Activated CD4-positive, CD25-positive, alpha-beta regulatory T cell (primary cell): ENCODE data around the gene DACT1.
"Not testable (repeated sequence)": the region's sequence is repeated elsewhere in the genome, so short reads cannot be mapped to it uniquely, and the experiment has no call there.

Experiments
- DNase-seq, 4 experiments: peaks; one replicate each; lab custom pipeline; 2025; lab: John Stamatoyannopoulos, UW

DACT1 gene, protein sequence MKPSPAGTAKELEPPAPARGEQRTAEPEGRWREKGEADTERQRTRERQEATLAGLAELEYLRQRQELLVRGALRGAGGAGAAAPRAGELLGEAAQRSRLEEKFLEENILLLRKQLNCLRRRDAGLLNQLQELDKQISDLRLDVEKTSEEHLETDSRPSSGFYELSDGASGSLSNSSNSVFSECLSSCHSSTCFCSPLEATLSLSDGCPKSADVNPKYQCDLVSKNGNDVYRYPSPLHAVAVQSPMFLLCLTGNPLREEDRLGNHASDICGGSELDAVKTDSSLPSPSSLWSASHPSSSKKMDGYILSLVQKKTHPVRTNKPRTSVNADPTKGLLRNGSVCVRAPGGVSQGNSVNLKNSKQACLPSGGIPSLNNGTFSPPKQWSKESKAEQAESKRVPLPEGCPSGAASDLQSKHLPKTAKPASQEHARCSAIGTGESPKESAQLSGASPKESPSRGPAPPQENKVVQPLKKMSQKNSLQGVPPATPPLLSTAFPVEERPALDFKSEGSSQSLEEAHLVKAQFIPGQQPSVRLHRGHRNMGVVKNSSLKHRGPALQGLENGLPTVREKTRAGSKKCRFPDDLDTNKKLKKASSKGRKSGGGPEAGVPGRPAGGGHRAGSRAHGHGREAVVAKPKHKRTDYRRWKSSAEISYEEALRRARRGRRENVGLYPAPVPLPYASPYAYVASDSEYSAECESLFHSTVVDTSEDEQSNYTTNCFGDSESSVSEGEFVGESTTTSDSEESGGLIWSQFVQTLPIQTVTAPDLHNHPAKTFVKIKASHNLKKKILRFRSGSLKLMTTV

DNA sequence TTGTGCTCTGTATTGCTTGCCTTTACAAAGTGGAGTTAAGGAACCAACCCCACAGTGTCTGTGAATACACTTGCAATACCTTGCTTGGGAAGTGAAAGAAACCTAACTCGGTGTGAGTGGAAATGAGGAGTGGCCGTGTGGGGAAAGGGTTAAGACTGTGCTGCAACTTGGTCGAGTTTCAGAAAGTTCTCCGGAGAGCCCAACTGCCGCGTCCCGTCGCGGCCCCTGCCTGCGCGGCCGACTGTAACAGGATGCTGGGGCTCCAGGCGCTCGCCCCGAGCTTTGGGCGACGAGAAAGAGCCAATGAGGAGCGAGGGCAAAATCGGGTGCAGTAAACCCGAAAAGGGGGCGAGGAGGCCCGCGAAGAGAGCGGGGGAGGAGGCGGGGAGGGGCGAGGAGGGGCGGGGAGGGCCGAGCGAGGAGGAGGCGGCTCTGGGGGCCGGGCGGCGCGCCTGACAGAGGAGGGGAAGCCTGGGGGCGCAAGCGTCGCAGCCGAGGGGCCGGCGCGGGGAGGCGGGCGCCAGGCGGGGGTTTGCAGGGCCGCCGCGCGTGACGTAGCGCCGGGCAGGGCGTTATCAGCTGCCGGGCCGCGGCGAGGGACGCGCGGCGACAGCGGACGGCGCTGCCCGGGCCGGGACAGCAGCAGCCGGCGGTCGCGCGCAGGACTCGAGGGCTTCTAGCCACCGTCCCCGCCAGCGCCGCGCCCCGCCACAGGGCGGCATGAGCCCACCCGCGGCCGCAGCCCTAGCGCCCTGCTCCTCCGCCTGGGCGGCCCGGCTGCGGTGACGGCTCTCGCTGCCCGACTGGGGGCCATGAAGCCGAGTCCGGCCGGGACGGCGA is at the start of gene DACT1:
Gene DACT1, plus strand, starts transcription at position 572 of the 840 bp plus-strand sequence. Its CDS starts 241 bp downstream, at position 813.
- DNase-seq, result no peak

DNA sequence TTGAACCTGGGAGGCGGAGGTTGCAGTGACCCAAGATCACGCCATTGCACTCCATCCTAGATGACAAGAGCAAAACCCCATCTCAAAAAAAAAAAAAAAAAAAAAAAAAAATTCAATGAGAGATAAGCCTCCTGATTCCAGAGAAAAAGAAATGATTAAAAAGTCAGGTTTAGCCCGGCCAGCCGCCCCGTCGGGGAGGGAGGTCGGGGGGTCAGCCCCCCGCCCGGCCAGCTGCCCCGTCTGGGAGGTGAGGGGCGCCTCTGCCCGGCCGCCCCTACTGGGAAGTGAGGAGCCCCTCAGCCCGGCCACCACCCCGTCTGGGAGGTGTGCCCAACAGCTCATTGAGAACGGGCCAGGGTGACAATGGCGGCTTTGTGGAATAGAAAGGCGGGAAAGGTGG is 49.4 kb upstream of the DACT1 start:
- not testable (repeated sequence) for DNase-seq

DNA sequence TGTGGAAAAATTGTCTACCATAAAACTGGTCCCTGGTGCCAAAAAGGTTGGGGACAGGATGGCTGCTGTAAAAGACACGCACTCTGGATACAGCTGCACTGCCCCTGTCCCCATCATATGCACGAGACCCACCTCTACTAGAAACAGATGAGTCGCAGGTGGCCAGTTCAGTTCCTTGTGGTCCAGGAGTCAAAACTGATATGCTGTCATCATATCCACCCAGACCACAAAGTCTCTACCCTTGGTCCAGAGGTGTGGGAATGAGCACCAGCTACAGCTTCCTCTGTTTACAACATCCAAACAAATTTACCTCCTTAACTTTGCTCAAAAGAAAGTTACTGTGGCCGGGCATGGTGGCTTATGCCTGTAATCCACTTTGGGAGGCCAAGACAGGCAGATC is 43.8 kb upstream of the DACT1 start:
- DNase-seq, result no peak

DNA sequence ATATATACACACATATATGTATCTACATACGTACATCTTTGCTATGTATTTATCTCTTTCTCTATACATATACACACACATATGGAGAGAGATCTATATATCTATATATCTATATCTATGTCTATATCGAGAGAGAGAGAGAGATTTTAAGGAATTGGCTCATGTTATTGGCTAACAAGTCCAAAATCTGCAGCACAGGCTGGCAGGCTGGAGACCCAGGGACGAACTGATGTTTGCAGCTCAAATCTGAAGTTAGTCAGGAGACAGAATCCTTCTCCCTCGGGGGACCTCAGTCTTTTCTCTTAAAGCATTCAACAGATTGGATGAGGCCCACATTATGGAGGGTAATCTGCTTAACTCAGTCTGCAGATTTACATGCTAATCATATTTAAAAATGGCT is 40.7 kb upstream of the DACT1 start:
- DNase-seq, result no peak

DNA sequence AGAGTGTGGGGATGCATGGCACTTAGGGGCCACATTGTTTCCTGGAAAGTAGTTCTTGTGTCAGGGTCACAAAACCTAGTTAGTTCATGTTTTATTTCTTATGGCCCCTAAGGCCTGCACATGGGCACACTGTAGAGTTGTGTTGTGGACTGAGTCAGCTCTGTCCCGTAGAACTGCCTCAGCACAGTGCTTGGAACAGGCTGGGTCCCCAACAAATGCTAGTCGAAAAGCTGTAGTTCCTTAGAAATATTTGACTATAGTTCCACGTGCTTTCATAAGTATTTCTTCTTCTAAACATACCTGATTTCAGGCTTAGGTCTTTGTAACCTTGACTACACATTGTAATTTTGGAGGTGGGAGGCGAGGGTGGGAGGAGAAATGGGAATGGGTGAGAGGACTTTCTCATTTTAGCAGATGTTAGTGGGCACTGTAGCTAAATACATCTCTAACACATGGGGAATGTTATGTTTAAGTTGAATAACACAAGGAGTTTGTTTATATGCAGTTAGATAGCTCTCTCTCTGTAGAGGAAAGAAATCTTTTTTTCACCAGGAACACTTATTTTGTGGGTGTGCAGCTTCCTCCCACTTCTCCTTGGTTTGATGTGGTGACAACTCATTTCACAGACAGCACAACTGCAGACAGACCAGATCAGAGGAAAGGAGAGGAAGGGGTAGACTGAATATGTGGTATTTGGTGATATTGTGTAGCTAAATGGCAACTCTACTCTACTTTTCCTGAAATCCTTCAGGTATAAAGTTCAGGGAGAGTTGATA is 39.5 kb upstream of the DACT1 start:
- DNase-seq, result no peak

DNA sequence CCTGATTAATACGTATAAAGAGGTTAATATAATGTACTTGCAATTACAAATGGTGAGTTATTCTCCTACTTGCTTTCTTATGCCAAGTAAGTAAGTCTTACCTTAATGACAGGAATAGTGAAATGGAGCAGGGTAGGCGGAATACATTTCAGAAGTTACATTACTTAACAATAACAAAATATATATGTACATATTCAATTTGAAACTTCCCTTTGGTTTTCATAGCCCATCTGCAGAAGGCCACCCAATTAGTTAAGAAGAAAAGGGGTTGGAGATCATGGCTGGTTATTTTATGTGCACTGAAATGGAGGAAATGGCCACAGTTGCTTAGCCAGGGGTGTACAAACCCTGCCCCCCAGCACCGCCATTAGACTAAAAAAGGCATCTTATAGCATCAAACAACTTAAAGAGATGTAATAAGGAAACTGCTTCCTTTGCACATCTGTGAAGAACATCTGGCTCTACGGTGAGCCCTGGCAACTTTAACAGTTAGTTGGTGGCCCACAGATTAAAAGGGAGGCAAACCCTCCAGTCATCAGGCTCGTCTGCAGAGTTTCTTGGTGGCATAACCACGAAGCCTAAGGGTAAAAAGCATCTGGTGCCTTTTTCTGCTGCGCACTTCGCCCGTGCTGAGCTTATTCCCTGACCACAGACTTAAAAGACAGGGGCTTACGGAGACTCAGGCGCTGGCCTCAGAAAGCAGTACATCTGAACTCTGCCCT is 38.8 kb upstream of the DACT1 start:
- DNase-seq, result no peak

DNA sequence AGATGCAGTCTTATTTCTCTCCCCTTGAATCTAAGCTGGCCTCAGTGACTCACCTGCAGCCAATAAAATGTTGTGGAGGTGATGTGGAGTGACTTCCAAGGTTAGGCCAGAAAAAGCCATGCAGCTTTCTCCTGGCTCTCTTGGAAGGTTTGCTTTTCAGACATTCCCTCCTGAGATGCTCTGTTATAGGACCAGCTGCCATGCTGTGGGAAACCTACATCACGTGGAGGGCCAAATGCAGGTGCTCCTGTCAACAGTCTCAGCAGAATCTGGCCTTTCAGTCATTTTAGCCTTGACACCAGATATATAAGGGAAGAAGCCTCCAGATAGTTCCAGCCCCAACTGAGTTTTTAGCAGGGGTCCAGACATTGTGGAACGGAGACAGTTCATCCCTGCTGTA is 38.1 kb upstream of the DACT1 start:
- DNase-seq, result no peak

DNA sequence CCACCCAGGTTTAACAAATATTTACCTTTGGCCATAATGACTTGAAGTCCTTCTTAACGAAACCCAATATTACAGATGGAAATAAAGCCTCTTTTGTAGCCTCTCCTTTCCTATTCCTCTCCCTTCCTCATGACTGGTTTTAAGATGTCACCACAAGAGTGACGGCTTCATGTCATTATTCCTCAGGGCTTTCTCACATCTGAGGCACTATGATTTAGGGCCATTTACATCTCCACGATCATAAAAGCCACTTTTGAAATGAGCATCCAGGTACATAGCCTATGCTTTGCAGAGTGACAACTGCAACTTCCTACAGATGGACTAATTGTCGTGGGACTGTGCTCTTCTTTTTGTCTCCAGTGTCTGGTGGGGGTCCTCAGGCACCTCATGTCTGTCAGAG is 32.3 kb upstream of the DACT1 start:
- DNase-seq, result no peak

DNA sequence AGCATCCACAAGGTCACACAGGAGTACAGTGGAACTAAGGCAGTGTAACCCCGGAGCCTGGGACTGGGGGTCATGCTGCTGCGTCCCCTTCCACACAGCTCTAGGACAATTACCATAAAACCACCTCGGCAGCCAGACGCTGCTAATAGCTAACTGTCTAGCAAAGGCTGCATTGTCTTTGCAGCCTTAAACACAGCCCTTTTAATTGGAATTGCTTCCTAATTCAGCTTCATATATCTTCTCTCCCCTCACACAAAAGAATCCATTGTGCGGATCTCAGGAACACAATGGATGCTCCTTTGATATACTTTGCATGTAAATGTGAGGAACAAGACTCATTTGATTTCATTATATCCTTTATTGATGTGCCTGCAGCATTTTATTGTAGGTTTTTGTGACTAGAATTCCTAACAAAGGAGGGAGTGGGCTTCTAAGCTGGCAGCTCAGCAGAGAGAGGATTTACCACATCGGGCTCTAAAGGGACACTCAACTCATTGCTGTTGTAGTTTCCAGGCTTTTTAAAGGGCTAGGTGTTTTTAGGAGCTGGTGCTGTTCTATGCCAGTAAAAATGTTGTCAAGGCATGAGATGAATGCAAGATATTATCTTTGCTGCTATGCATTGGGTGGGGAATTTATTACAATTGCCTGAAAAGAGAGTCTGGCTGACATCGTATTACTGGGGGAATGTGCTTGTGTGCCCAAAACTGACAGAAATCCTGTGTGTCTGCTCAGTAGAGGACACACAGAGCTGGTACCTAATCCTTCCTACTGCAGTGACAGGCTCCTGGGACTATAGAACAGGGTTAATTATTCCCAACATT is 30.4 kb upstream of the DACT1 start:
- no peak for DNase-seq

DNA sequence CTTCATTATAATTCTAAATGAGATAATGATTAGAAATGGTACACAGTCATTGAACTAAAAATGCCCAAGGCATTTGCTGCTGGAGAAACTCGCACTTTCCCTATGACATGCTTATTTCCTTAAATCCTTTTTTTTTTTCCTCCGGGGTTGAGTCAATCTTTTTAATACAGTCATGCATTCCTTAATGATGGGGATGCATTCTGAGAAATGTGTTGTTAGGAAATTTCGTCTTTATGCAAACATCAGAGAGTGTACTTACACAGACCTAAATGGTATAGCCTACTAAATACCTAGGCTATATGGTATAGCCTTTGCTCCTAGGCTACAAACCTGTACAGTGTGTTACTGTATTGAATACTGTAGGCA is 29.8 kb upstream of the DACT1 start:
- no peak for DNase-seq

DNA sequence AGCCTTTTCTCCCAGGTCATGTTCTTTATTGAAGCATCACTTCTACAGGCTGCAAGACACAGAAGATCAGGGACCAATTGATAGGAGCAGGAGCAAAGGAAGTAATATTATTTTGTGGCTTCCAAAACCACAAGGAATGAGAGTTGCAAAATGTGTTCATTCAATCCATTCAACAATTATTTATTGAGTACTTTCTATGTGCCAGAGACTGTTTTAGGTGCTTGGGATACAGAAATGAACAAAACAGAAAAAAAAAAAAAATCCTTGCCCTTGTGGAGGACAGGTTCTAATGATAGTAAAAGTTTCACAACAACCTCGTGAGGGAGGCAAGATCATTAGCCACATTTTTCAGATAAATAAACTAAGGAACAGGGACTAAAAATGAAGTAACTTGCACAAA is 20.1 kb upstream of the DACT1 start:
- DNase-seq, result no peak

DNA sequence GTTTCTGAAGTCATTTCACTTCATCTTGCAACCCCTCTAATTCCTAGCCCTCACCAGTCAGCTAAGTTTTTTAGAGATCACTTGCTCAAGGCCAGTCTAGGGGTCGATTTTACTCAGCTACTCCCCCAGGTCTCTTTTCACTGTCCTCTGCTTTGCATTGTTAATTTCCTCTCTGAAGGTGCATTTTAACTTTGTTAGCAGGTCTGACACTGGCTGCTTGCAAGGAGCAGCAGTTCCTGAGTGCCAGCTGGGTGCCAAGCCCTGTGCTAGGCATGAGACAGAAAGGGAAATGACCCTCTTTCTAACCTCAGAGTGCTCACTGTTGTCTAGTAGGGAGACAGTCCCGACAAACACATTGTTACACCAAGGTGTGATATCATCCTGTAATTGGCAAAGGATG is 17.8 kb upstream of the DACT1 start:
- no peak for DNase-seq

DNA sequence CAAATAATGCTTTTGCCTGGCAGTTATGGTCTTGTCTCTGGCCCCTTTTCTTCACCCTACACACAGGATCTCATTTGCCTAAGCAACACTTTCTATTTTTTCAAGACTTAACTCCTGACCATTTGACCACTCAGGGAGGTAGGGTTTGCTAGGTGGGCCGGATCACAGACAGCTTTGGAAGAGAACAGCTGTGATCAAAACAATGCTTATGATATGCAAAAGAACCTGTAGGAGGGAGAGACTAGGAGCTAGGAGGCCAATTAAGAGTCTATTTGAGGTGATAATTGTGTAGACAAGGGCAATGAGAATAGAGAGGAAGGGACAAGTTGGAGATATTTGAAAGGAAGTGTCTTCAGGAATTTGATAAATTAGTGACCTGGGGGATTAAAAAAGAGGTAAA is 12.3 kb upstream of the DACT1 start:
- DNase-seq, result no peak

DNA sequence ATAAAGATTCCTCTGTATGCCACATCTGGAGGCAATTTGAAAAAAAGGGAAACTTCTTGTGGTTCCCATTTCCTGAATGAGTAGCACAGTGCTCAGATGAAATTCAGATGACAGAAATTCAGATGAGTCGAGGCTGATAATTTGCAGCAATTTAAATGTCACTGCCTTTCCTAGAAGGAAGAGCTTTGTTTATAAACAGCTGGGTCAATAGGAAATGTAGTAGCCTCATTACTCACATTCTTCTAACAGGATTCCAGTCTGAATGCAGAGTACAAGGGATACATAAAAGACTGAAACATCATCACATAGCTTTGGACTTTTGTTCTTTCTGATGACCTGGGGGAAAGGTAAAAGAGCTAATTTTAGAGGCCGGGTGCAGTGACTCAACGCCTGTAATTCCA is 11.3 kb upstream of the DACT1 start:
- no peak for DNase-seq

DNA sequence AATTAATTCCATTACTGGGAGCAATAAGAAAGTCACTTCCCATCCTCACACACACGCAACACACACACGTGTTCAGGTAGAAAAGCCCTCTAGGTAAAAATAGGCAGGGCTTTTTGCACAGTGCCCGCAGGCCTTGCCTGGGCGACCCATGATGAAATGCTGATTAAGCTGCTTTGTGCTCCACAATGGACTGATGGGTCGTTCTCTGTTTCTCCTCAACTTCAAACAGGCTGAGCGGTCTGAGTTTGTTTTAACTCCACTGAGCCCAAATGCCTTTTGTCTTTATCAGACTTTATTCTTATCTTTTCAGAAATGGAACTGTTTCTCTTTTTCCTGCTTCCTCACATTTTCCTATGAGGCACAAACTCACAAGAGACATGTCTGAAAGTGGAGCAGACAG is 9.4 kb upstream of the DACT1 start:
- DNase-seq, result no peak

DNA sequence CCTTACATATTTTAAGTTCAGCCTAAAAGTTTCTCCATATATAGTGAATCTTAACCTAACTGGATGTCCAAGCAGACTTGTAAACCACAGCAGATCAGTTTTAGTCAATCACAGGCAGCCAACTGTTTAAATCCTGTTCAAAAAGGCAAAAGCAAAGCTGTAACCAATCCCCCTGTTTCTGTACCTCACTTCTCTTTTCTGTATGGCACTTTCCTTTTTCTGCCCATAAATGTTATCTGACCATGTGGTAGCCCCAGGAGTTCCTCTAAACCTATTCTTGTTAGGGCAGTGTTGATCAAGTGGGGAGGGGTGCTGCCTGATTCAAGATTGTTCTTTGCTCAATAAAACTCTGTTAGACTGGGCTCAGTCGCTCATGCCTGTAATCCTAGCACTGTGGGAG is 8.5 kb upstream of the DACT1 start:
- DNase-seq, result no peak

DNA sequence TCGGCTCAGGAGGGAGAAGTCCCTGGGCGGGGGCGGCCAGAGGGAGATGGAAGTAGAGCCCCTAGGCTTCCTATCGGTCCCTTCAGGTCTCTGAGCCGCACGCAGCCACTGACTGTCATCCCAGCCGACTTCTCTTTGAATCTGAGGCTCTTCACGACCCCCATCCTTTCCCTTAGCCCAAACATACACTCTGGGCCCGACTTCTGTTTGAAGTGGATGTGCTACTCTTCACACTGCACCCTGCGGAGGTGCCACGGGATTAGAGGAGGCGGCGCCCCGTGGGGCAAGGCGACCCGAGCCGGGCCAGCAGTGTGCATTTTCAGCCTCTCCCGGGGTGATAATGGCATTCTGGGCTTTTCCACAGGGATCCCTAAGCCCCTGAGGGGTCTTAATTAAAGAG is 6.0 kb upstream of the DACT1 start:
- DNase-seq, result no peak

DNA sequence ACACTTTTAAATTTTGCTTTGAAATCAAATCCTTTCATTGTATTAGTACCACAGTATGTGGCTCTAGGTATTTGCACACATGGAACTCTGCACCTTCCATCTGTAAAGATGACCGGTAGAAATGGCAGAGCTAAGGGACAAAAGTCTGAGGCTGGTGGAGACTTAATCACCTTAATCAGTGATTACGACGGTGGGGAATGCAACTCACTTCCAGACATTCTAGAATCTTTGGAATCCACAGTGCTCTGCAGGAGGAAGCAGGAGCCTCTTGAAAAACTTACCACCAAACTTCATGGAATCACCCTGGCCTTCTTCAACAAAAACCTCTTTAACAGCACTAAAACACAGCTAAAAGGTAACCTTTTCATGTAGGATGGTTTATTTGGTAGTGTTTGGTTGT is 3.9 kb upstream of the DACT1 start:
- no peak for DNase-seq

DNA sequence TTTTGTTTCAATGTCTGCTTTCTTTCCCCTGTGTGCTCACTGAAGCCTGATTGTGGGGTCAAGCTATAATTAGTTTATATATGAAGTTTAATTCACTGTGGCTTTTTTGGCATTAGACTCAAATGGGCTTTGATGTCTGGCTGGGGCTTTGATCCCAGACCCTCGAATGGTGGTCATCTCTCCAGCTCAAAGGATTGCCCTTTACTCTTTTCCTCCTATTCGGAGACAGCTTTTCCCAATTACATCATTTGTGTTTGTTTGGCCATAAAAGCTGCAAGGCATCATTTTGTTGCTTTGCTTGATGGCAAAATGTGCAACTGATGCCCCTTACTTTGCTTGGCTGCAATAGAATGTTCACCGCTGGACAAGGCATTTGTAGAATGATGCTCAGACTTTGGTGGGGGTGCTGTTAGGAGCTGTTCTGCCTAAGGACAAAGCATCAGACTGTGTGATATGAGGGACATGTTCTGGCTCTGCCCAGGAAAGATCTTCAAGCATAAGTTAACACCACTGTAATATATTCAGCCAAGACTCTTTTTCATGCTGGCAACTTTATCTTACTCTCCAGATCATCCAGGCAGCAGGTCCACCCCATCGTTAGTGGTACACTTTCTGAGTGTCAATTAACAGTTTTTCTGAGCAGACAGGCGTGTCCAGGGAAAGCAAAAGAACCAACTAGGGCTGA is 3.2 kb upstream of the DACT1 start:
- no peak for DNase-seq
